Neural cell (in vitro differentiated cells): ENCODE results near the gene CALY. TPM values are rescaled to one million over a fixed set of nuclear protein-coding genes. Genes with fewer than 3 reads are reported as not detected.

ENCODE experiments used
- H2AFZ ChIP-seq: fragments of 200-600, 300-800 bp; sonication (generic), shearing (Covaris generic); 2 replicates; pipeline ENCODE4 v1.6.0; 2014; ENCODE audit warnings: low read depth, mild to moderate bottlenecking, antibody characterized with exemption, low read length, moderate library complexity
- H3F3A ChIP-seq: fragments of 200-600 bp; shearing (Covaris generic); 2 replicates; pipeline ENCODE4 v1.6.1; 2016; ENCODE audit warnings: mild to moderate bottlenecking, moderate library complexity, mixed read lengths, antibody characterized with exemption, low read length; ENCODE audit not compliant: insufficient read depth, poor library complexity, severe bottlenecking
- H3K27ac ChIP-seq: fragments of 200-600, 300-800 bp; sonication (generic), shearing (Covaris generic); 2 replicates; pipeline ENCODE4 v1.5.1; 2014; ENCODE audit warnings: mild to moderate bottlenecking, low read length, moderate library complexity
- H3K27me3 ChIP-seq: fragments of 300-800, 200-600 bp; sonication (generic), shearing (Covaris generic); 2 replicates; pipeline ENCODE4 v1.6.0; 2014; ENCODE audit warnings: mild to moderate bottlenecking, low read depth, low read length, moderate library complexity; ENCODE audit not compliant: insufficient read depth
- H3K36me3 ChIP-seq: fragments of 300-800, 200-600 bp; sonication (generic), shearing (Covaris generic); 2 replicates; pipeline ENCODE4 v1.5.1; 2014; ENCODE audit warnings: mild to moderate bottlenecking, antibody characterized with exemption, low read length, moderate library complexity; ENCODE audit not compliant: insufficient read depth
- H3K4me2 ChIP-seq: fragments of 300-800, 200-600 bp; sonication (generic), shearing (Covaris generic); 2 replicates; pipeline ENCODE4 v1.6.0; 2014; ENCODE audit warnings: mild to moderate bottlenecking, low read length
- H3K4me3 ChIP-seq: fragments of 300-800, 200-600 bp; sonication (generic), shearing (Covaris generic); 2 replicates; pipeline ENCODE4 v1.5.1; 2014; ENCODE audit warnings: mild to moderate bottlenecking, low read length, moderate library complexity
- H3K79me2 ChIP-seq: fragments of 200-600 bp; shearing (Covaris generic); replicated peaks from 2 replicates; pipeline ENCODE4 v1.6.0; 2014; ENCODE audit warnings: mild to moderate bottlenecking, low read length, moderate library complexity; ENCODE audit not compliant: insufficient read depth
- H3K9ac ChIP-seq: fragments of 300-800, 200-600 bp; sonication (generic), shearing (Covaris generic); 2 replicates; pipeline ENCODE4 v1.6.1; 2016; ENCODE audit warnings: mild to moderate bottlenecking, low read length, mixed read lengths
- H3K9me2 ChIP-seq: fragments of 200-600 bp; shearing (Covaris generic); 2 replicates; pipeline ENCODE4 v1.6.1; 2016; ENCODE audit warnings: mild to moderate bottlenecking, low read length, mixed read lengths; ENCODE audit not compliant: insufficient read depth
- H3K9me3 ChIP-seq: fragments of 200-600, 300-800 bp; sonication (generic), shearing (Covaris generic); 2 replicates; pipeline ENCODE4 v1.6.1; 2016; ENCODE audit warnings: mild to moderate bottlenecking, mixed run types, low read length, moderate library complexity, mixed read lengths
- H4K20me1 ChIP-seq: fragments of 200-600 bp; shearing (Covaris generic); 2 replicates; pipeline ENCODE4 v1.6.1; 2016; ENCODE audit warnings: mild to moderate bottlenecking, mixed run types; ENCODE audit not compliant: insufficient read depth
- CTCF ChIP-seq: fragments of 450-650 bp; IDR thresholded peaks from 2 replicates; pipeline ENCODE4 v1.5.1; 2014; ENCODE audit warnings: antibody characterized with exemption, mild to moderate bottlenecking, moderate library complexity; ENCODE audit not compliant: poor library complexity, severe bottlenecking
- EP300 ChIP-seq: fragments of 450-650 bp; conservative IDR thresholded peaks from 2 replicates; pipeline ENCODE4 v1.6.1; 2014; ENCODE audit warnings: antibody characterized with exemption, mild to moderate bottlenecking, moderate library complexity; ENCODE audit not compliant: poor library complexity, severe bottlenecking
- EZH2 ChIP-seq: fragments of 200-600, 300-800 bp; shearing (Covaris generic), sonication (generic); IDR thresholded peaks from 2 replicates; pipeline ENCODE4 v1.6.1; 2014; ENCODE audit warnings: antibody characterized with exemption, low read length, borderline replicate concordance, mild to moderate bottlenecking; ENCODE audit not compliant: insufficient read depth, poor library complexity, severe bottlenecking
- MXI1 ChIP-seq: fragments of 450-650 bp; conservative IDR thresholded peaks from 2 replicates; pipeline ENCODE4 v1.6.1; 2014; ENCODE audit warnings: antibody characterized with exemption, mild to moderate bottlenecking; ENCODE audit not compliant: poor library complexity, severe bottlenecking
- POLR2AphosphoS5 ChIP-seq: IDR thresholded peaks from 2 replicates; pipeline ENCODE4 v1.6.1; 2012
- RAD21 ChIP-seq: fragments of 450-650 bp; conservative IDR thresholded peaks from 2 replicates; pipeline ENCODE4 v1.6.1; 2014; ENCODE audit warnings: antibody characterized with exemption, mild to moderate bottlenecking, moderate library complexity
- SMC3 ChIP-seq: fragments of 450-650 bp; conservative IDR thresholded peaks from 2 replicates; pipeline ENCODE4 v1.6.1; 2014; ENCODE audit warnings: antibody characterized with exemption, mild to moderate bottlenecking, moderate library complexity; ENCODE audit not compliant: poor library complexity
- TAF1 ChIP-seq: IDR thresholded peaks from 2 replicates; pipeline ENCODE4 v1.6.1; 2012; ENCODE audit warnings: low read depth
- polyA plus RNA-seq: library from polyadenylated mRNA; depleted of rRNA; stranded (reverse); fragments of >200 nt; gene quantifications from 2 replicates; pipeline ENCODE4 v1.2.3, GENCODE V29; 2014
- TF ChIP-seq, protein P1 (sequence below): IDR thresholded peaks from 2 replicates; pipeline ENCODE4 v1.6.1; 2012; ENCODE audit warnings: borderline replicate concordance

Gene CALY
- polyA plus RNA-seq, 1 donor from 2014 or later, result 3.7 TPM

DNA sequence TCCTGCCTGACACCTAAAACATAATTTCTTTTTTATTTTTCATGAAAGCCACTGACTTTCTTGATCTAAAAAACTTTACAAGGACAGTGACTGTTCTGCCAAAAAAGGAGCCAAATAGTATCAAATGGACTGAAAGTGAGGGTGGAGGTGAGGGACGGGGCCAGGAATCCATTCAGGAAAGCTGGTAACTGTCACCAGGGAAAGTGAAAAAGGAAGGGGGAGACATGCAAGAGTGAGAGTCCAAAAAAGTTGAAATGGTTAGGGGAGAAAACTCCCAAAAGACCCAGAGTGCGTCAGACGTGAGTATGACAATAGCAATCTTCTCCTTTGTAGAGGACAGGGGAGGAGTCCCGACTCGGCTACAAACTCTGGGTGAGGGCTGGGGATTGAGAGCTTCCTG, 7.5 kb upstream of the CALY start:
- H3K9me2 ChIP-seq, result no peaks in the 10 kb centered on the region
- H3F3A ChIP-seq, result no peaks in the 10 kb centered on the region
- H3K36me3 ChIP-seq, result no peaks in the 10 kb centered on the region
- H3K9ac ChIP-seq, result no peak overlapping the region
- H4K20me1 ChIP-seq, result no peaks in the 10 kb centered on the region
- no peak overlapping the region for H2AFZ ChIP-seq
- TF ChIP-seq CTCF (no peak), EZH2 (no peak), TAF1 (no peak), SMC3 (no peak), MXI1 (no peak), RAD21 (no peak), POLR2AphosphoS5 (no peak), EP300 (no peak)
- TF ChIP-seq, protein P1, sequence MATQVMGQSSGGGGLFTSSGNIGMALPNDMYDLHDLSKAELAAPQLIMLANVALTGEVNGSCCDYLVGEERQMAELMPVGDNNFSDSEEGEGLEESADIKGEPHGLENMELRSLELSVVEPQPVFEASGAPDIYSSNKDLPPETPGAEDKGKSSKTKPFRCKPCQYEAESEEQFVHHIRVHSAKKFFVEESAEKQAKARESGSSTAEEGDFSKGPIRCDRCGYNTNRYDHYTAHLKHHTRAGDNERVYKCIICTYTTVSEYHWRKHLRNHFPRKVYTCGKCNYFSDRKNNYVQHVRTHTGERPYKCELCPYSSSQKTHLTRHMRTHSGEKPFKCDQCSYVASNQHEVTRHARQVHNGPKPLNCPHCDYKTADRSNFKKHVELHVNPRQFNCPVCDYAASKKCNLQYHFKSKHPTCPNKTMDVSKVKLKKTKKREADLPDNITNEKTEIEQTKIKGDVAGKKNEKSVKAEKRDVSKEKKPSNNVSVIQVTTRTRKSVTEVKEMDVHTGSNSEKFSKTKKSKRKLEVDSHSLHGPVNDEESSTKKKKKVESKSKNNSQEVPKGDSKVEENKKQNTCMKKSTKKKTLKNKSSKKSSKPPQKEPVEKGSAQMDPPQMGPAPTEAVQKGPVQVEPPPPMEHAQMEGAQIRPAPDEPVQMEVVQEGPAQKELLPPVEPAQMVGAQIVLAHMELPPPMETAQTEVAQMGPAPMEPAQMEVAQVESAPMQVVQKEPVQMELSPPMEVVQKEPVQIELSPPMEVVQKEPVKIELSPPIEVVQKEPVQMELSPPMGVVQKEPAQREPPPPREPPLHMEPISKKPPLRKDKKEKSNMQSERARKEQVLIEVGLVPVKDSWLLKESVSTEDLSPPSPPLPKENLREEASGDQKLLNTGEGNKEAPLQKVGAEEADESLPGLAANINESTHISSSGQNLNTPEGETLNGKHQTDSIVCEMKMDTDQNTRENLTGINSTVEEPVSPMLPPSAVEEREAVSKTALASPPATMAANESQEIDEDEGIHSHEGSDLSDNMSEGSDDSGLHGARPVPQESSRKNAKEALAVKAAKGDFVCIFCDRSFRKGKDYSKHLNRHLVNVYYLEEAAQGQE, result no peak
- no peaks in the 10 kb centered on the region for H3K79me2 ChIP-seq
- H3K27me3 ChIP-seq, result no peaks in the 10 kb centered on the region
- H3K9me3 ChIP-seq, result no peaks in the 10 kb centered on the region
- no peak overlapping the region for H3K4me3 ChIP-seq
- H3K4me2 ChIP-seq, result no peak overlapping the region
- no peak overlapping the region for H3K27ac ChIP-seq

DNA sequence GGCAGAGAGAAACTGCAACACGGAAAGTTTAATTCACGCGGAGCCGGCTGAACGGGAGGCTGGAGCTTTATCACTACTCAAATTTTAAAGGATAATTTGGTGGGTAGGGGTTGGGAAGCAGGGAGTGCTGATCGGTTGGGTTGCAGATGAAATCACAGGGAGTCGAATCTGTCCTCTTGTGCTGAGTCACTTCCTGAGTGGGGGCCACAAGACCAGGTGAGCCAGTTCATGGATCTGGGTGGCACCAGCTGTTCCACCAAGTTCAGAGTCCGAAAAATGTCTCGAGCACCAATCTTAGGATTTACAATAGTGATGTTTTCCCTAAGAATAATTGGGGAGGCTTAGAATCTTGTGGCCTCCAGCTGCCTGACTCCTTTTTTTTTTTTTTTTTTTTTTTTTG, 6.9 kb upstream of the CALY start:
- no peaks in the 10 kb centered on the region for H3K36me3 ChIP-seq
- no peak overlapping the region for H2AFZ ChIP-seq
- TF ChIP-seq SMC3, result no peak
- no peak for TF ChIP-seq POLR2AphosphoS5
- no peak for TF ChIP-seq EZH2
- TF ChIP-seq, protein P1, result no peak
- TF ChIP-seq CTCF, result no peak
- TF ChIP-seq RAD21, result no peak
- no peak for TF ChIP-seq EP300
- TF ChIP-seq TAF1, result no peak
- no peak for TF ChIP-seq MXI1
- H3F3A ChIP-seq, result no peaks in the 10 kb centered on the region
- H3K27me3 ChIP-seq, result no peaks in the 10 kb centered on the region
- H3K9ac ChIP-seq, result no peak overlapping the region
- H3K4me2 ChIP-seq, result no peak overlapping the region
- no peaks in the 10 kb centered on the region for H4K20me1 ChIP-seq
- H3K79me2 ChIP-seq, result no peaks in the 10 kb centered on the region
- H3K9me3 ChIP-seq, result no peaks in the 10 kb centered on the region
- no peak overlapping the region for H3K4me3 ChIP-seq
- H3K9me2 ChIP-seq, result no peaks in the 10 kb centered on the region
- H3K27ac ChIP-seq, result no peak overlapping the region
